Activated CD8-positive, alpha-beta memory T cell treated with anti-CD3 and anti-CD28 coated beads, Interleukin-2, amount 50 U/mL, for 1 hour (primary cell): ENCODE results near the gene REX1BD.
"Not testable (repeated sequence)": the region's sequence is repeated elsewhere in the genome, so short reads cannot be mapped to it uniquely, and the experiment has no call there.

ENCODE experiments used
- DNase-seq: peaks from one replicate; pipeline ENCODE4 v3.0.0-alpha.2; 2020; ENCODE audit errors: extremely low read depth

The REX1BD gene

GRCh38 chr19:18577365-18577914 is 11.2 kb upstream of the REX1BD start:
- DNase-seq = no peak

- no peak for DNase-seq
Measured at GRCh38 chr19:18580311-18580710, 8.3 kb upstream of the REX1BD start.

- DNase-seq = no peak
Measured at GRCh38 chr19:18586306-18586705, 2.3 kb upstream of the REX1BD start.

- DNase-seq = no peak
Measured at GRCh38 chr19:18587561-18587960, 1.0 kb upstream of the REX1BD start.

GRCh38 chr19:18587962-18588610 is 512 bp upstream of the REX1BD start:
- no peak for DNase-seq

GRCh38 chr19:18589380-18590272 is 1.0 kb downstream of the REX1BD start:
- DNase-seq = peak; percentile 29

- DNase-seq = no peak
Measured at GRCh38 chr19:18590273-18591272, 2.0 kb downstream of the REX1BD start.

- DNase-seq = no peak
Measured at GRCh38 chr19:18591735-18592385, 3.3 kb downstream of the REX1BD start.

GRCh38 chr19:18592732-18593131 is 4.1 kb downstream of the REX1BD start:
- not testable (repeated sequence) for DNase-seq

GRCh38 chr19:18593367-18594095 is 4.9 kb downstream of the REX1BD start:
- no peak for DNase-seq

GRCh38 chr19:18594096-18594823 is 5.7 kb downstream of the REX1BD start:
- DNase-seq = peak; percentile 39

GRCh38 chr19:18594824-18595373 is 6.3 kb downstream of the REX1BD start:
- DNase-seq = no peak

GRCh38 chr19:18595475-18595874 is 6.9 kb downstream of the REX1BD start:
- no peak for DNase-seq

GRCh38 chr19:18596752-18597157 is 8.2 kb downstream of the REX1BD start:
- no peak for DNase-seq

GRCh38 chr19:18597809-18598660 is 9.4 kb downstream of the REX1BD start:
- DNase-seq = no peak

GRCh38 chr19:18599485-18599884 is 10.9 kb downstream of the REX1BD start:
- no peak for DNase-seq

- DNase-seq = not testable (repeated sequence)
Measured at GRCh38 chr19:18600692-18601397, 12.2 kb downstream of the REX1BD start.

GRCh38 chr19:18601875-18602274 is 13.3 kb downstream of the REX1BD start:
- DNase-seq = no peak
